ENCODE measurements around the gene ZDHHC14.

DNA sequence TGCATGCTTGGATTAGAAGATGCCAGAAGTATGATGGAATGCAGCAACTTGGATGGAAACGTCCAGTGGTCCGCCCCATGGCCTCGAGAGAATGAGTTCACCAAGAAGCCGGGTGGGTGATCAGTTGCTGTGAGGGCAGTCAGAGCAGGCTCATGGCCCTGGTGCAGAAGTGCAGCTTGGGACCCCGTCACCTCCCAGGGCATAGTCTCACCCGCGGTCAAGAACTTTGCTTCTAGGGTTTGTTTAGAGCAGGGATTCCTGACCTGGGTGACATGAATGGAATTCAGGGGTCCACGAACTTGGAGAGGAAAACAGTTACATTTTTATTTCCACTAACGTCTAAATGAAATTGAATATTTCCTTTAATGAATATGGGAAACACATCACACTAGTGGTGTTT lies 225.5 kb downstream of the ZDHHC14 start:
- TF ChIP-seq POLR2A (IDR thresholded peaks at IDR 0.05) = no peak
- TF ChIP-seq, protein P1, sequence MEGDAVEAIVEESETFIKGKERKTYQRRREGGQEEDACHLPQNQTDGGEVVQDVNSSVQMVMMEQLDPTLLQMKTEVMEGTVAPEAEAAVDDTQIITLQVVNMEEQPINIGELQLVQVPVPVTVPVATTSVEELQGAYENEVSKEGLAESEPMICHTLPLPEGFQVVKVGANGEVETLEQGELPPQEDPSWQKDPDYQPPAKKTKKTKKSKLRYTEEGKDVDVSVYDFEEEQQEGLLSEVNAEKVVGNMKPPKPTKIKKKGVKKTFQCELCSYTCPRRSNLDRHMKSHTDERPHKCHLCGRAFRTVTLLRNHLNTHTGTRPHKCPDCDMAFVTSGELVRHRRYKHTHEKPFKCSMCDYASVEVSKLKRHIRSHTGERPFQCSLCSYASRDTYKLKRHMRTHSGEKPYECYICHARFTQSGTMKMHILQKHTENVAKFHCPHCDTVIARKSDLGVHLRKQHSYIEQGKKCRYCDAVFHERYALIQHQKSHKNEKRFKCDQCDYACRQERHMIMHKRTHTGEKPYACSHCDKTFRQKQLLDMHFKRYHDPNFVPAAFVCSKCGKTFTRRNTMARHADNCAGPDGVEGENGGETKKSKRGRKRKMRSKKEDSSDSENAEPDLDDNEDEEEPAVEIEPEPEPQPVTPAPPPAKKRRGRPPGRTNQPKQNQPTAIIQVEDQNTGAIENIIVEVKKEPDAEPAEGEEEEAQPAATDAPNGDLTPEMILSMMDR (IDR thresholded peaks at IDR 0.05) = no peak

Measured in prostate gland (tissue), 2 donors.